Ishikawa (cell line): Measurements from ENCODE around the gene PCSK2.

ENCODE experiments used
- CEBPB ChIP-seq: IDR thresholded peaks from 2 replicates; pipeline ENCODE4 v1.6.1; 2012
- CREB1 ChIP-seq: IDR thresholded peaks from 2 replicates; pipeline ENCODE4 v1.6.1; 2012; ENCODE audit warnings: low read depth
- EGR1 ChIP-seq: IDR thresholded peaks from 2 replicates; pipeline ENCODE4 v1.6.1; 2012
- EP300 ChIP-seq: IDR thresholded peaks from 2 replicates; pipeline ENCODE4 v1.6.1; 2012; ENCODE audit warnings: borderline replicate concordance
- FOXM1 ChIP-seq: IDR thresholded peaks from 2 replicates; pipeline ENCODE4 v1.6.1; 2012; ENCODE audit warnings: low read depth, borderline replicate concordance
- NFIC ChIP-seq: IDR thresholded peaks from 2 replicates; pipeline ENCODE4 v1.6.1; 2012
- RAD21 ChIP-seq: IDR thresholded peaks from 2 replicates; pipeline ENCODE4 v1.6.1; 2012; ENCODE audit warnings: low read depth
- REST ChIP-seq: IDR thresholded peaks from 2 replicates; pipeline ENCODE4 v1.6.1; 2012; ENCODE audit warnings: low read depth, mild to moderate bottlenecking
- TAF1 ChIP-seq: IDR thresholded peaks from 2 replicates; pipeline ENCODE4 v1.6.1; 2012; ENCODE audit warnings: low read depth, mild to moderate bottlenecking
- TCF12 ChIP-seq: IDR thresholded peaks from 2 replicates; pipeline ENCODE4 v1.6.1; 2012; ENCODE audit warnings: low read depth
- TEAD4 ChIP-seq: IDR thresholded peaks from 2 replicates; pipeline ENCODE4 v1.6.1; 2012
- YY1 ChIP-seq: IDR thresholded peaks from 2 replicates; pipeline ENCODE4 v1.6.1; 2012; ENCODE audit warnings: low read depth
- ZBTB7A ChIP-seq: IDR thresholded peaks from 2 replicates; pipeline ENCODE4 v1.6.1; 2012; ENCODE audit warnings: low read depth
- TF ChIP-seq, protein P1 (sequence below): IDR thresholded peaks from 2 replicates; pipeline ENCODE4 v1.6.1; 2012
- TF ChIP-seq, protein P2 (sequence below): IDR thresholded peaks from 2 replicates; pipeline ENCODE4 v1.6.1; 2012

The PCSK2 gene

DNA sequence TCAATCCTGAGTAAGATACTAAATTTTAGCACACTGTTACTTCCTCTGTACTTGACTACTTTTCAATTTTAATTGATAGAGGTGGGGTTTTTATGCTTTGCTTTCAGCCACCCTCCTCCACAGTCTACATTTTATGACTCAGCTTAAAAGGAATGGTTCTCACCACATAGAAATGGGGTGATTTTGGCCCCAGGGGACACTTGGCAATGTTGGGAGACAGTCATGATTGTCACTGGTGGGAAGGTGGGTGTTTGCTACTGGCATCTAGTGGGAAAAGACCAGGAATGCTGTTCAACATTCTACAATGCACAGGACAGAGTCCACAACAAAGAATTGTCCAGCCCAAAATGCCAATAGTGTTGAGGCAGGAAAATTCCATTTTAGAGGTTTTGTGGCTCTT lies 71.3 kb downstream of the PCSK2 start:
- TF ChIP-seq CEBPB (no peak), EP300 (no peak), ZBTB7A (no peak)

DNA sequence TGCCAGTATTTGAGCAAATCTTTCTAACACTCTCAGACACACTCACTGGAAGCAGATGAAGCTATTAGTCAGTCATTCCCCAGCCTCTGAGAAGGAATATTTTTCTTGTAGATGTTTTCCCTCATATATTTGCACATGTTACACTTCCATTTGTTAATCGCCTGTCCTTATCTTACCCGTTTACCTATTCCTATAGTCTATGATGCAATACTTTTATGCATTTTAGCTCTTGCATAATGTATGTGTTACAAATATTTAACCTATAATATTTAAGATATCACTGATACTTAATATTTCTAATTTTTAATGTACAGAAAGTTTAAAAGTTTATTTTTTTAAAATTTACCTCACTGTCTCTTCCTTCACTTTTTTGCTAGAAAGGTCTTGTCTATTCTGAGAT lies 71.9 kb downstream of the PCSK2 start:
- TF ChIP-seq, protein P1, sequence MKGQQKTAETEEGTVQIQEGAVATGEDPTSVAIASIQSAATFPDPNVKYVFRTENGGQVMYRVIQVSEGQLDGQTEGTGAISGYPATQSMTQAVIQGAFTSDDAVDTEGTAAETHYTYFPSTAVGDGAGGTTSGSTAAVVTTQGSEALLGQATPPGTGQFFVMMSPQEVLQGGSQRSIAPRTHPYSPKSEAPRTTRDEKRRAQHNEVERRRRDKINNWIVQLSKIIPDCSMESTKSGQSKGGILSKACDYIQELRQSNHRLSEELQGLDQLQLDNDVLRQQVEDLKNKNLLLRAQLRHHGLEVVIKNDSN: no peak
- TF ChIP-seq YY1 (no peak), REST (no peak), TAF1 (no peak), EP300 (no peak), NFIC (no peak), FOXM1 (no peak), TCF12 (no peak), RAD21 (no peak), CEBPB (no peak), EGR1 (no peak), TEAD4 (no peak), ZBTB7A (no peak), CREB1 (no peak)
- TF ChIP-seq, protein P2, sequence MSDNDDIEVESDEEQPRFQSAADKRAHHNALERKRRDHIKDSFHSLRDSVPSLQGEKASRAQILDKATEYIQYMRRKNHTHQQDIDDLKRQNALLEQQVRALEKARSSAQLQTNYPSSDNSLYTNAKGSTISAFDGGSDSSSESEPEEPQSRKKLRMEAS: no peak

DNA sequence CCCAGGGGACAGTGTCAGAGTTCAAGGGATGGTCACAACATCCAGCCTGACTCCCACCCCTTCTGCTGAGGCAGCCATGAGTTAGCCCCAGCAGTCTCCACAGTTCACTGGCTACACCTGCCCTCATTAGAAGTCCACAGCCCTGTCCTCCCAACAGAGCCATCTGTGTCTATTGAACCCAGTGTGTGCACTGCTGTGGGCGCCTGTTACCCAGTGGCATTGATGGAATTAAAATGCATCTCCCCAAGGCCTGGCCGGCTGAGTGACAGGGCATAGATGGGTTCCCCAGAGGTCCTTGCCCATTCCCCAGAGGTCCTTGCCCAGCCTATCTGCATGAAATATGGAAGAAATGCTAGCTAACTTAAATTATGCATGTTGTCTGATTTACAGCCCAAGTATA lies 73.3 kb downstream of the PCSK2 start:
- TF ChIP-seq FOXM1: no peak
- no peak for TF ChIP-seq CEBPB
- TF ChIP-seq TEAD4: no peak
- TF ChIP-seq, protein P2: no peak
- TF ChIP-seq TAF1: no peak
- TF ChIP-seq, protein P1: no peak
- no peak for TF ChIP-seq REST
- no peak for TF ChIP-seq YY1
- no peak for TF ChIP-seq RAD21

GRCh38 chr20:17304774-17305173 lies 77.9 kb downstream of the PCSK2 start:
- TF ChIP-seq REST (no peak), TEAD4 (no peak), CEBPB (no peak), NFIC (no peak)

DNA sequence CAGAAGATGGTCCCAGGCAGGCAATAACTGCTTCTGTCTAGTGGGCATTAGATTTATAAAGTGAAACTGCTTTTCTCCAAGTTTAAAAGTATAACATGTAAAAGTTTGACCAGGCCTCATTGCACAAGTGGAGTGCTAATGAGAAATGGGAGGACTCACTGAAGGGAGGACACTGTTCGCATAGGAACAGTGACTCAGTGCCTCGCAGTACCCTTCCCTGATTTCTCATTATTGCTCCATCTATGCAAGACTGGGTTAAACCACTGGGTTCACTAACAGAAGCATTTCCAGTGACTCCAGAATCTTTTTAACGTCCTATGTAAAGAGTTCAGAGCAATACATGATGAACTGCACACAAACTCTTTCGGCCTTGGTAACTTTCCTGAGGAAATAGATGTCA lies 79.6 kb downstream of the PCSK2 start:
- TF ChIP-seq, protein P2: no peak
- TF ChIP-seq EP300: no peak
- TF ChIP-seq CREB1: no peak
- no peak for TF ChIP-seq TCF12
- TF ChIP-seq, protein P1: no peak
- TF ChIP-seq CEBPB: no peak
- TF ChIP-seq RAD21: no peak
- TF ChIP-seq NFIC: no peak
- no peak for TF ChIP-seq REST
- no peak for TF ChIP-seq TEAD4
- no peak for TF ChIP-seq FOXM1
- TF ChIP-seq TAF1: no peak
- no peak for TF ChIP-seq YY1
- no peak for TF ChIP-seq EGR1
- TF ChIP-seq ZBTB7A: no peak
